ENCODE data around the gene CYP21A2. TPM values are rescaled to one million over a fixed set of nuclear protein-coding genes. Genes with fewer than 3 reads are reported as not detected.
"Not testable (repeated sequence)": the region's sequence is repeated elsewhere in the genome, so short reads cannot be mapped to it uniquely, and the experiment has no call there.

The CYP21A2 gene
- total RNA-seq, 1 donor from 2014 or later = 1.4 TPM

GRCh38 chr6:32052626-32053025 is 14.4 kb downstream of the CYP21A2 start:
- intact Hi-C loops (cut with micrococcal nuclease) = not testable (repeated sequence)

- intact Hi-C loops (cut with micrococcal nuclease) = not testable (repeated sequence)
Measured at GRCh38 chr6:32053314-32053713, 15.1 kb downstream of the CYP21A2 start.

- intact Hi-C loops (cut with micrococcal nuclease) = not testable (repeated sequence)
Measured at GRCh38 chr6:32055756-32056155, 17.5 kb downstream of the CYP21A2 start.

GRCh38 chr6:32056254-32056653 is 18.0 kb downstream of the CYP21A2 start:
- intact Hi-C loops (cut with micrococcal nuclease) = no loop called here

- intact Hi-C loops (cut with micrococcal nuclease) = no loop called here
Measured at GRCh38 chr6:32057966-32058365, 19.8 kb downstream of the CYP21A2 start.

GRCh38 chr6:32058511-32058963 is 20.3 kb downstream of the CYP21A2 start:
- intact Hi-C loops (cut with micrococcal nuclease) = no loop called here

- intact Hi-C loops (cut with micrococcal nuclease) = no loop called here
Measured at GRCh38 chr6:32060966-32061655, 22.9 kb downstream of the CYP21A2 start.

GRCh38 chr6:32064706-32065105 is 26.5 kb downstream of the CYP21A2 start:
- intact Hi-C loops (cut with micrococcal nuclease) = no loop called here

GRCh38 chr6:32067521-32067920 is 29.3 kb downstream of the CYP21A2 start:
- intact Hi-C loops (cut with micrococcal nuclease) = not testable (repeated sequence)

- intact Hi-C loops (cut with micrococcal nuclease) = not testable (repeated sequence)
Measured at GRCh38 chr6:32068315-32068714, 30.1 kb downstream of the CYP21A2 start.

- intact Hi-C loops (cut with micrococcal nuclease) = no loop called here
Measured at GRCh38 chr6:32068867-32069266, 30.7 kb downstream of the CYP21A2 start.

- intact Hi-C loops (cut with micrococcal nuclease) = no loop called here
Measured at GRCh38 chr6:32069460-32069859, 31.2 kb downstream of the CYP21A2 start.

GRCh38 chr6:32069878-32070515 is 31.8 kb downstream of the CYP21A2 start:
- intact Hi-C loops (cut with micrococcal nuclease) = no loop called here

- intact Hi-C loops (cut with micrococcal nuclease) = no loop called here
Measured at GRCh38 chr6:32070814-32071543, 32.8 kb downstream of the CYP21A2 start.

GRCh38 chr6:32073101-32073500 is 34.9 kb downstream of the CYP21A2 start:
- intact Hi-C loops (cut with micrococcal nuclease) = no loop called here

- intact Hi-C loops (cut with micrococcal nuclease) = no loop called here
Measured at GRCh38 chr6:32073613-32074012, 35.4 kb downstream of the CYP21A2 start.

- intact Hi-C loops (cut with micrococcal nuclease) = no loop called here
Measured at GRCh38 chr6:32074996-32075532, 36.8 kb downstream of the CYP21A2 start.

GRCh38 chr6:32075781-32076180 is 37.6 kb downstream of the CYP21A2 start:
- intact Hi-C loops (cut with micrococcal nuclease) = no loop called here

- intact Hi-C loops (cut with micrococcal nuclease) = no loop called here
Measured at GRCh38 chr6:32076321-32076809, 38.1 kb downstream of the CYP21A2 start.

GRCh38 chr6:32079566-32080290 is 41.5 kb downstream of the CYP21A2 start:
- intact Hi-C loops (cut with micrococcal nuclease) = no loop called here
